HG03378 (cell line): ENCODE results near the gene NCF1.
A peak's percentile ranks its signal among the peaks of the same experiment; 100 is the strongest.
"Not testable (repeated sequence)": the region's sequence is repeated elsewhere in the genome, so short reads cannot be mapped to it uniquely, and the experiment has no call there.

ENCODE experiments used
- ATAC-seq: cut with Tn5 transposase; IDR thresholded peaks from one replicate; pipeline ENCODE4 v1.9.1; 2021; ENCODE audit warnings: mild to moderate bottlenecking, moderate library complexity; ENCODE audit not compliant: unreplicated experiment

Gene NCF1

DNA sequence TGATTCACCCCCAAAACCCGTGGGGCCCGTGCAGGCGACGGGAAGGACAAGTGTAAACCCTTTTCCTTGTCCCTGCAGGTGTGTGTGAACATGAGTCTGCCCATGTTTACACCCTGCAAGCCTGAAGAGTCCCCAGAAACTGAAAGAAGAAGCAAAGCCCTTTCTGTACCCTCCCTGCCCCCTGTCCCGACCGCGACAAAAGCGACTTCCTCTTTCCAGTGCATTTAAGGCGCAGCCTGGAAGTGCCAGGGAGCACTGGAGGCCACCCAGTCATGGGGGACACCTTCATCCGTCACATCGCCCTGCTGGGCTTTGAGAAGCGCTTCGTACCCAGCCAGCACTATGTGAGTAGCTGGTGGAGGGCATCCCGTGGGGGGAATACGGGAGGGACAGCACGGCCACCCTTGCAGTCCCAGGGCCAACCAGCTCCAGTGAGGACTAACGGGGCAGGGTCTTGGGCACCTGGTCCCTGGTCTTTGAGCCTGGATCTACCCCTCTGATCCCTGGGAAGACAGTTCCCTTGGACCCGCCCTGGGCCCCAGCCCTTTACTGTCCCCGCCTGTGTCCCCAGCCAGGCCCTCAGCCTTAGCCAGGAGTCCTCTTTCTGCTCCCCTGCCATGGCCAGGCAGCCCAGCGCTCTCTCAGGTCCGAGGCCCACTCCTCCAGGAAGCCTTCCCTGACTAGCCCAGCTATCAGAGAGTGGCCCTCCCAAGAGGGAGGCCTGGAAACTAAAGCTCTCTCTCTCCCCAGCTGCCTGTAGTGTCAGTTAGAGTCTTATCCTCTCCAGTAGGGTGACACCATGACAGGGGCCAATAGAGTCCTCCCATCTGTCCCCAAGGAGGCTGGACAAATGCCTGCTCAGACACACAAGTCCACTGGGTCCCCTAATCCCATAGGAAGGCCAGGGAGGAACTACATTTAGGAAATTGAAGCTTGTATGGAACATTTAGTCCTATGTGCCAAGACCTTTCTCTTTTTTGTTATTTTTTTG lies at the start of gene NCF1:
Gene NCF1, plus strand, starts transcription at position 252 of the 991 bp plus-strand sequence. Its CDS starts 21 bp downstream, at position 273.
- ATAC-seq: peak; percentile 80

DNA sequence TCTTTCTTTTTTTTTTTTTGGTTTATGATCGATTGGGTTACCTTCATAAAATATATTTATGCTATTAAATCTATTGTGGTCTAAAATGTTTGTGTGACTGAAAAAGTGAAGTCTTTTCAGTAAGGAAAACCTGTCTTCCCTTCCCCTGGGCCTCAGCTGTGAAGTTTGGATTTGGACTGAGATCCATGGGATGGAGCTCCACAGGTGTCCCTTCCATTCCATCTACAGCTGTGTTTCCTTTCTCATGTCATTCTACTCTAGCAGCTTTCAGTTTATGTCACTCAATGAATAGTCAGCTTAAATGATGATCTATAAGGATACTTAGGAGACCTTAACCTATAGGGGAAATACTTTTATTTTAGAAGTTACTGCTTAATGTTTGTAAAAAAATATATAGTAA lies 48.0 kb upstream of the NCF1 start:
- no peak for ATAC-seq

DNA sequence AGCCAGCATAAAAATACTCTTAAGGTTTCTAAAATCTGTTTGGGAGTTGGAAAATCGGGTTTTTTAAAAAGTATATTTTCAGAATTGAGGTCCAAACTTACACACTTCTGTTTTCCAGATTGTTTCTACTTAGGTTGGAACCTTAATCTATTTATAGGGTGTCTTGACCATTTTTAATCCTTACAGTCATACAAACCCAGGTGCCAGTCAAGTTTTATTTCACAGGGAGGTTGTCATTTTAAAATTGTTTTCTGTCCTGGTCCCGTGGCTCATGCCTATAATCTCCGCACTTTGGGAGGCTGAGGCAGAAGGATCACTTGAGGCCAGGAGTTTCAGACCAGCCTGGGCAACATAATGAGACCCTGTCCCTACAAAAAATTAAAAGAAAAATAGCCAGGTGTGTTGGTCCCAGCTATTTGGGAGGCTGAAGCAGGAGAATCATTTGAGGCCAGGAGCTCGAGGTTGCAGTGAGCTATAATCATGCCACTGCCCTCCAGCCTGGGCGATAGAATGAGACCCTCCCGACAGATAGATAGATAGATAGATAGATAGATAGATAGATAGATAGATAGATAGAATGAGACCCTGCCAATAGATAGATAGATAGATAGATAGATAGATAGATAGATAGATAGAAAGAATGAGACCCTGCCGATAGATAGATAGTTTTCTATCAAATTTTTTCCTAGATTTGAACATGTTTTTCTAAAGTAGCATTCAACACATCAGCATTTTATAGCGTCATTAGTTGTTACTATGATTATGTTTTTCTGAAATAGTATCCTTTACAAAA lies 47.3 kb upstream of the NCF1 start:
- ATAC-seq: no peak

DNA sequence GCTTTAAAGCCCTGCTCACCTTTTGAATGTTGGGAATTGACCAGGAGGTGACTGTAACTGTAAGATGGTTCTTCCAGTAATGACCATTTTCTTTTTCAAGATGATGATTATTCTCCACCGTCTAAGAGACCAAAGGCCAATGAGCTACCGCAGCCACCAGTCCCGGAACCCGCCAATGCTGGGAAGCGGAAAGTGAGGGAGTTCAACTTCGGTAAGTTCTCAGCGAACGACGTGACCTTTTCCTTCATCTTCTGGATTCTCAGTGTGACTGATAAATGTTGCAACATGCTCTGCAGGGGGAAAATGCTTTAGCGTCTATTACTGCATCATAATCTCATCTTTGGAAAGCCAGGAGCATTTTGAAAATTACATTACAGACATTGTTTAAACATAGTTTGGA lies 45.1 kb upstream of the NCF1 start:
- ATAC-seq: not testable (repeated sequence)

DNA sequence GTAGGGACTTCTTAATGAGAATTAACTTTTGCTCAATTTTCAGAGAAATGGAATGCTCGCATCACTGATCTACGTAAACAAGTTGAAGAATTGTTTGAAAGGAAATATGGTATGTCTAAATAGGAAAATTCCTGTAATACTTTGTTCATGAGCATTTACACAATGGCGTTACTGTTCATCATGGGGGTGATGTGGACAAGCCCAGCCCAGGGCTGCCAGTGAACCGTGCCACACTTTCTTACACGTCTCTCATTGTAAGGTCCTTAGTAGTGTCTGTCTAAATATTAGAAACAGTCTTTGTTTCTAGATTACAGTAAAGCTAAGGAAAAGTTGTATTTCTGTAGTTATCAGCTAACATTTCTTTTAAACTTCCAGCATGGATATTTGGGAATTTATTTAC lies 43.6 kb upstream of the NCF1 start:
- ATAC-seq: not testable (repeated sequence)

DNA sequence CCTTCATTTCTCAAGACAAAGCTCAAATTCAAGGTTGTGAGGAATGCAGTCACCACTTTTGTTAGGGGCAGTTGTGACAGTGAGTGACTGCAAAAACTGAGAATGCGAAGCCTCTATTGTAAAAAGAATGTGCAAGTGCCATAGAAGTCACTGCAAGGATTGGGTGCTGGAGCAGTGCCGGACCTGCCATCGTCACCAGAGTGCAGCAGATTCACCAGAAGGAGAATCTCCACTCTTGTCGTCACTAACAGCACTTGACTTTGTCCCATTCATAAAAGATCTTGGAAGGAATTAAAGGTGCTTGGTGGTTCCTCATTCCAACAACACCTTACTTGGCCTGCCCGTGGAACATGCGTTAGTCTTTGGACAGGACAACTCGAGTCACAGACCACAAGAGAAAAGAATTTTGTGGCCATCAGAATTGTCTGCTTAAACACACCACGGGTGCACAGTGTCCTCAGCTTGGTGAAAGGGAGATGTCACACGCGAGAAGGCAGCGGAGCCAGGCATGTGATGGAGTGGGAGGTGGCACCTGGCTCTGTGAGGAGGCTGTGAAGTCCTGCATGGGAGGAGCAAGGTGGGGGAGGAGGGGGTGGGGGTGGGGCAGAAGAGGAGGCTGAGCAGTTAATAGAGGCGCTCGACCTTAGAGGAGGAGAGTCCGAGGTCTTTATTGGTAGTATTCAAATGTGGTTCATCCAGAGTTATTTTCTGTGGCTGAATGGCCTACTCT lies 33.7 kb upstream of the NCF1 start:
- not testable (repeated sequence) for ATAC-seq

DNA sequence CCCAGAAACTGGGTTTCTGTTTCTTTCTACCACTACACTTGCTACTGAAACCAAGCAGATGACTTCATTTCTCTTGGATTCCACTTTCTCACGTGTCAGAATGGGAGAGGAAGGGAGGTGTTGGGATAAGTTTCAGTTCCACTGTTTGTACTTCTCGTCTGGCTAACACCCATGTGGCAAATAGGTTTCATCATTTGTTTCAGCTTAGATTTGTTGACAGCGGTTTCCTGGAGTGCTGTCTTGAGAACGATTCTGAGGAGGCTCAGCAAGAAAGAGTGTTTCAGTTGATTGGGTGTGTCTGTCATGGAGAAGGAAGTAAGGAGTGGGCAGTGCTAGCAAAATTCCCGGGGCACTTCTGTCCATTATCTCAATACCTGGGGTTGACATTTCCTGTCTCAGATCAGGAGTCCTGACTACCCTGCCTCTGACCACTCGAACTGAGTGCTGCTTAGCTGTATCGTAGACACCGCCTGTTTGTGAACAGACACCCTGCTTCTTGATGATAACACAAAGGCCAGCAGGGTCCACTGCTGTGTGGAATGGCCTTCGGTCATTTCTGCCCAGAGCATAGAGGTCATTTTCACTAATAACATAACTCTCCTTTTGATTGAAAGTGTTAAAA lies 29.8 kb upstream of the NCF1 start:
- ATAC-seq: not testable (repeated sequence)

DNA sequence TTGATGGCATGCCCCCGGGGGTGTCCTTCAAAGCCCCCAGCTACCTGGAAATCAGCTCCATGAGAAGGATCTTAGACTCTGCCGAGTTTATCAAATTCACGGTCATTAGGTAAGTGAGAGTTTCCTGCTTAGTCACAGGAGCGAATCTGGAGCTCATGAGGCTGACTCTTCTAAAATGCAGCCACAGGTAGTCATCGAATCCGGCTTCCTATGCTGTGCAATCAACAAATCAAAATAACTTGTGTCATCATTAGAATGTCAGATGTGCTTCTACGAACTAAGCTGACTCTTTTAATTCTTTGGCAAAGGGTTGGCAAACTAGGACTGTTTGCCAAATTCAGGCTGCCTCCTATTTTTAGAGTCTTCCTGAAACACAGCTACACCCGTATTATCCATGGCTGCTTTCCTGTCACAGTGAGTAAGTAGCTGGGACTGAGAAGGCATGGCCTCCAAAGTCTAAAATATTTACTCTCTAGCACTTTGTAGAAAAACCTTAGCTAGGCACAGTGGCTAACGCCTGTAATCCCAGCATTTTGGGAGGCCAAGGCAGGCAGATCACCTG lies 19.8 kb upstream of the NCF1 start:
- not testable (repeated sequence) for ATAC-seq

DNA sequence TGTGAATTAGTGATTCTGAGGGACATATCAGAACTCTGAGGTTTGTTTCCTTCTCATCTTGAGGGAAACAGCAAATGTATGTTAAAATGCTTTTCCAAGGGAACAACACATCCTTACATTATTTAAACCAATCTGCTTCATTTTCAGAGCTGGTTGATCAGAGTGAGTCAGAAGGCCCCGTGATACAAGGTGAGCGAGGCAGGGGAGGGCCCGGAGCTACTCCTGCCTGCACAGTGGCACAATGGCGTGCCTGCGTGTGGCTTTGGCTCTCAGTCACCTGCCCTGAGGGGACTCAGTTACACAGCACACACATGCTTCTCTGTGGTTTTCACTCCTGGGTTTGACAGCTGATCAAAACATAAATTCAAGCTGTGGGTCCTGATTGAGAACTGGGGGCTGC lies 17.1 kb upstream of the NCF1 start:
- not testable (repeated sequence) for ATAC-seq

DNA sequence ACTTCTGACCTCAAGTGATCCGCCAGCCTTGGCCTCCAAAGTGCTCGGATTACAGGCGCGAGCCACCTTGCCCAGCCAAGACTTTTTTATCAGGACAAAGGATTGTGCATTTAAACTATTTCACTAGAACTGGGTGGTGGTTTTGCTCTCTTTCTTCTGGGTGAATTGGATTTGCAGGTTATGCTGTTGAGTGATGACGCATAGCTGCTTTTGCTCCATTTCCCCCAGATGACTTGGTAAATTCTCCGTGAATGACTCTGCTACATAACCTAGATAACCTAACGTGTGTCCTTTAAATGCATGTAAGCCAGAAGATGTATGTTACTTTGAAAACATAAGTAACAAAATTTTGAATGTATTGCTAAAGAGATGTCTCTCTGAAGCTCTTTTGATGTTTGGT lies 15.5 kb upstream of the NCF1 start:
- ATAC-seq: not testable (repeated sequence)

DNA sequence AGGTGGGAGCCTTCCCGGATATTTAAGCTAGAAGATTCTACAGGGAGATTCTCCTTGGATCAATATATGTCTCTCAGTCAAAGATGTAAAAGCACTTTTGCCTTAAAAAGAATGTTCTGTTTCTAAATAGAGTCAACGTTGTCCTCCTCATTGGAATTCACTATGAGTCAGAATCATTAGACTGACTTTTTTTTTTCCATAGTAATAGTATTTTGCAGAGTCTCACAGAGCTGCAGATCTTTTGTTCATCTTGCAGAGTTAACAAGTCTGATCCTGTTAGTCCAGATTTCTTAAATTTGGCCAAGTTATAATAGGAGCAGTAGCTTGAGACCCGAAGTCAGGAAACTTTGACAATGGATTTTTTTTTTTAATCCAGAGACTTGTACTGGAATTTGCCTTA lies 14.8 kb upstream of the NCF1 start:
- not testable (repeated sequence) for ATAC-seq

DNA sequence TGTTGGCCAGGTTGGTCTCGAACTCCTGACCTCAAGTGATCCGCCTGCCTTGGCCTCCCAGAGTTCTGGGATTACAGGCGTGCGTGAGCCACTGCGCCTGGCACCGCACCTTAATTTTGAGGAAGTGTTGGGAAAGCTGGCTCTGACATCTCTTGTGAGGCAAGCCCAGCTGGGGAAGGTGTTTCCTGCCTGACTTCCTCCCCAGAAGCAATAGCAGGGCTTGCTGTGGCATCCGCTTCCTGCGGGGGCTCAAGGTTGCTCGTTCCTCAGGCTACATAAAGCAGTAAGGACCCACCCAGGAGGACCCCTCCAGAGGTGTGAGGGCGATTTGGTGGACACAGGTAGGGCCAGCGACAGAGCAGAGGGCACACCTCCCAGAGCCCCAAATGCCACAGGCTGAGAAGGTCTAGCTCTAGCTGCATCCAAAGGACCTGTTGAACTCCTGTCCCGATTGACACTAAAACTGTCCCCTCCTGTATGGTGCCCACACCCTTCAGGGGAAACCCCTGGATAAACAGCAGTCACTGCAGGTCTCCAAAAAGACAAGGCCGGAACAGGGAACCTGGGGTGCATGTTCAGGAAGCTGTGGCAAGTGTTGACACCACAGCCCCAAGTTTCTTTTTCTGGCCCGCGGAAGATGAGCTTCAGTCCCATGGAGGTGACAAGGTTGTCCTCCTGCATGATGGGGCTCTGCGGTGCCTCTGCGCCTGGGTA lies 8.4 kb upstream of the NCF1 start:
- ATAC-seq: peak; percentile 32

DNA sequence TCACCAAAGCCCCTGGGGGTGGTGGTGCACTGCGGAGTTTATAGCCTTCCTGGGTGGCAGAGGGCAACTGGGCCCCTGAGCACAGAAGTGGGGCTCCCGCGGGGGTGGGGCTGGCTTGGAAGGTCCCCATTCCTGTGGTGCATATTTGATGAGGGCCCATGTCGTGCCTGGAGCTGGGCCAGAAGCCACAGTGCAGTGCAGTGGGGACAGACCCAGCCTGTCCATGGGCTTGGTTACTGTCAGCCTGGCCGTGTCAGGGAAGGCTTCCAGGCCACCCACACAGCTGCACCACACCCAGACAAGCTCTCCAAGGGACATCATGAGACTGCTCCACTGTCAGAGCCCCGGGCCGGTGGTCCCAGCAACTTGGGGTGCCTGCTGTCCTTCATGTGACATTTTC lies 7.3 kb upstream of the NCF1 start:
- not testable (repeated sequence) for ATAC-seq

DNA sequence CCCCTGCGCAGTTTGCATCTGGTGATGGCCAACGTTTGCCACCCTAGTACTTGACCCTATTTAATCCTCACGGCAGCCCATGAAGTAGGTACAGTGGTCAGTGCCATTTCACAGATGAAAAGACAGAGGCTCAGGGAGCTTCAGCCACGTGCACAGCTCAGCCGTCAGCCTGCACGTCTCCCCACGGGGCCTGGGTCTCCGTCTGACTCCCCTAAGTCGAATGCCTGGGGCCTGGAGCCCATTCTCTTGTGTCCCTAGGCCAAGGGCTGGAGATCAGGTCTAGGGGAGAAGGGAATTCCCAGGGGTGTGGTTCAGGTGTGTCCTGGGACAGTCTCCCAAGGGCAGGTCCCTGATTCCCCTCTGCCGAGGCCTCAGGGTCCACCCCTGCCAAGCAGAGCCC lies 6.8 kb upstream of the NCF1 start:
- ATAC-seq: not testable (repeated sequence)

DNA sequence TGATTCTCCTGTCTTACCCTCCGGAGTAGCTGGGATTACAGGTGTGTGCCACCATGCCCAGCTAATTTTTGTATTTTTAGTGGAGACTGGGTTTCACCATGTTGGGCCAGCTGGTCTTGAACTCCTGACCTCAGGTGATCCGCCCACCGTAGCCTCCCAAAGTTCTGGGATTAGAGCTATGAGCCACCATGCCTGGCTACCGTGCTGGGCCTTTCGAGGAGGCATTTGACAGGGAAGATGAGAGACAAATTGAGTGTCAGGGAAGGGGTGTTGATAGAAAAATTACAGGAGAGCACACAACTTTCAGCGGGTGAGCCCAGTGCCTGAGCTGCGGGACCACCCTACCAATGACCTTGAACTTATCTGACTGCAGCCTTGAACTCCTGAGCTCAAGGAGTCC lies 3.7 kb upstream of the NCF1 start:
- not testable (repeated sequence) for ATAC-seq

DNA sequence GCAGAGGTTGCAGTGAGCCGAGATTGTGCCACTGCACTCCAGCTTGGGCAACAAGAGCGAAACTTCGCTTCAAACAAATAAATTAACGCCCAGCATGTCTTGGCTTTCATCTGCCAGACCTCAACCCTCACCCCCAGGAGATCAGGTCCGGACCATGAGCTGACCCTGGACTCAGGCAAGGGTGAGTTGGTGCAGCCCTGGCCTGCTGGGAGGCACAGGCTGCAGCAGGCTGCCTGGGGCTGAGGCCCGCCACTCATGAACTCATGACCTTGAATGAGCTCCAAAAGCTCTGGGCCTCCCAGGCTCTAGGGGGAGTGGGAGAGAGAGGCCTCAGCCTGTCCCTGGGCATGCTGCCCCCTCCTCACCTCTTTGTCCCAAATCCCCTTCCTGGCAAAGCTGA lies 1.7 kb upstream of the NCF1 start:
- not testable (repeated sequence) for ATAC-seq

DNA sequence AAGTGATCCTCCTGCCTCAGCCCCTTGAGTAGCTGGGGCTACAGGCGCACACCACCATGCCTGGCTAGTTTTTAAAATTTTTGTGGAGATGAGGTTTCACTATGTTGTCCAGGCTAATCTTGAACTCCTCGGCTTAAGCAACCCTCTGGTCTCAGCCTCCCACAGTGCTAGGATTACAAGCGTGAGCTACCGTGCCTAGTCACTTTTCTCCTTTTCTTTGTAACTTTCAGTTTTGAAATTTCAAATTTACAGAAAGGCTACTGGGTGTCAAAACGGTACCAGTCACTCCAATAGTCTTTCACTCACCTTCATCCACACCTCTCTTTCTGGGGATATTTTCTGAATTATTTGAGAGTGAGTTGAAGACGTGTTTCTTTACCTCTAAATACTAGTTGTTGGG lies 1.3 kb downstream of the NCF1 start:
- ATAC-seq: not testable (repeated sequence)

DNA sequence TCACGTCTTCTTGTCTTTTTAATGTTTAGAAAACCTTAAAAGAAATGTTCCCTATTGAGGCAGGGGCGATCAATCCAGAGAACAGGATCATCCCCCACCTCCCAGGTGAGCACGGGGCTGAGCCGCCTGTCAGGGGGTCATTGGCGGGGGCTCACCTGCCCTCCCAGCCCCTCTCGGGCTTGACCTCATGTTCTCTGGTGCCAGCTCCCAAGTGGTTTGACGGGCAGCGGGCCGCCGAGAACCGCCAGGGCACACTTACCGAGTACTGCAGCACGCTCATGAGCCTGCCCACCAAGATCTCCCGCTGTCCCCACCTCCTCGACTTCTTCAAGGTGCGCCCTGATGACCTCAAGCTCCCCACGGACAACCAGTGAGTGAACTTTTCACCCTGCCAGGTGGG lies 5.2 kb downstream of the NCF1 start:
- ATAC-seq: not testable (repeated sequence)

DNA sequence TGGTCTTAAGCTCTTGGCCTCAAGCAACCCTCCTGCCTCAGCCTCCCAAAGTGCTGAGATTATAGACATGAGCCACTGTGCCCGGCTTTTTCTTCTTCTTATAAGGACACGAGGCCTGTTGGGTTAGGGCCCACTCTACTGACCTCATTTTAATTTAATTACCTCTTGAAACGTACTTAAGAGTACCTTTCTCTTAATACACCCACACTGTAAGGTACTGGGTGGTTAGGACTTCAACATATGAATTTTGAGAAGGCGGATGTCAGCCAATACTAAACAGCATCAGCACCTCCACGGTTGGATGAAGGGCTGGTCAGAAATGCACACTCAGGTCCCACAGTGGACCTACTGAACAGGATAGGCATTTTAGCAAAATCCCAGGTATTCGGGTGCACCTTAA lies 7.9 kb downstream of the NCF1 start:
- not testable (repeated sequence) for ATAC-seq

DNA sequence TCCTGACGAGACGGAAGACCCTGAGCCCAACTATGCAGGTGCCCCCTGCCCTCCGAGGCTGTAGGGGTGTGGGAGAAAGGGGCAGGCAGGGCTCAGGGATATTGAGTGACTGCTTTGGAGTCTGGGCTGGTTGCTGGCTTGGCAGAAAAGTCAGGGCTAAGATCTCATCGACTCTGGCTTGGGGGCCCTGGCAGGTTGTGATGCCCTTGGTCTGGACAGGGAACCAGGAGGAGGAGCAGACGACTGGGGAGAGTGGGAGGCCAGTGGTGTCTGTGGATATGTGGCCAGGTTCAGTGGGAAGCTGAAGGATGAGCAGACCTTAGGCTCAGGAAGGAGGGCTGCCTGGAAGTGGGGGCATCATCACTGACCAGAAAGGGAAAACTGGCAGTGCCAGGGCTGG lies 9.8 kb downstream of the NCF1 start:
- not testable (repeated sequence) for ATAC-seq
